Chondrocyte (in vitro differentiated cells): ENCODE measurements around the gene MRPL24. TPM values are rescaled to one million over a fixed set of nuclear protein-coding genes. Genes with fewer than 3 reads are reported as not detected.

Source experiments
- DNase-seq: peaks from one replicate; pipeline ENCODE4 v3.0.0; 2021; ENCODE audit warnings: mixed read lengths, low spot score
- H3K27ac Mint-ChIP-seq: one replicate; pipeline ENCODE4 v1.8.0; 2021; ENCODE audit warnings: mild to moderate bottlenecking, moderate library complexity, mixed read lengths; ENCODE audit not compliant: unreplicated experiment
- H3K27me3 Mint-ChIP-seq: 2 replicates; pipeline ENCODE4 v1.8.0; 2021; ENCODE audit warnings: low read depth, mixed read lengths
- H3K36me3 Mint-ChIP-seq: 2 replicates; pipeline ENCODE4 v1.8.0; 2021; ENCODE audit warnings: low read depth, mixed read lengths
- H3K4me1 Mint-ChIP-seq: 2 replicates; pipeline ENCODE4 v1.8.0; 2021; ENCODE audit warnings: low read depth, mild to moderate bottlenecking, mixed read lengths
- H3K4me3 Mint-ChIP-seq: one replicate; pipeline ENCODE4 v1.8.0; 2021; ENCODE audit warnings: mild to moderate bottlenecking, moderate library complexity, mixed read lengths; ENCODE audit not compliant: unreplicated experiment
- H3K9me3 Mint-ChIP-seq: 2 replicates; pipeline ENCODE4 v1.8.0; 2021; ENCODE audit warnings: low read depth, mixed read lengths
- CTCF ChIP-seq: fragments of 200-600 bp; sonication (generic); IDR thresholded peaks from 2 replicates; pipeline ENCODE4 v1.5.0; 2021; ENCODE audit warnings: antibody characterized with exemption, mild to moderate bottlenecking, moderate library complexity
- total RNA-seq: library from RNA; stranded (reverse); gene quantifications from 3 replicates; pipeline ENCODE4 v1.2.1, GENCODE V29; 2021

The MRPL24 gene
- total RNA-seq, 1 donor from 2014 or later = 40.3 TPM

- Mint-ChIP-seq H3K9me3 (no peaks in the 10 kb centered on the region), H3K36me3 (peaks cover 3% of the 10 kb centered on the region), H3K27ac (peak within 1 kb of the TSS; percentile 85), H3K4me1 (peaks cover 72% of the 10 kb centered on the region), H3K27me3 (no peaks in the 10 kb centered on the region), H3K4me3 (peak within 1 kb of the TSS; percentile 81)
- no peak for TF ChIP-seq CTCF
- DNase-seq = no peak
These were observed 35.5 kb downstream of the MRPL24 start, which contains the start of gene CRABP2 for GRCh38 chr1:156705321-156705917. CRABP2 (minus strand) TSS chr1:156705583; CDS start chr1:156705446, 137 bp downstream.

- no peak for DNase-seq
- Mint-ChIP-seq H3K27me3 (no peaks in the 10 kb centered on the region), H3K9me3 (no peaks in the 10 kb centered on the region), H3K4me1 (peaks cover 67% of the 10 kb centered on the region), H3K36me3 (peaks cover 4% of the 10 kb centered on the region), H3K27ac (peak overlapping the region; percentile 79), H3K4me3 (peak overlapping the region; percentile 81)
- TF ChIP-seq CTCF = no peak
These were observed 36.0 kb downstream of the MRPL24 start for GRCh38 chr1:156704930-156705320.

- TF ChIP-seq CTCF = no peak
- Mint-ChIP-seq H3K27me3 (no peaks in the 10 kb centered on the region), H3K27ac (peak overlapping the region; percentile 63), H3K4me3 (peak overlapping the region; percentile 81), H3K9me3 (no peaks in the 10 kb centered on the region), H3K36me3 (peaks cover 8% of the 10 kb centered on the region), H3K4me1 (peaks cover 60% of the 10 kb centered on the region)
- DNase-seq = no peak
These were observed 36.6 kb downstream of the MRPL24 start for GRCh38 chr1:156704166-156704711.

GRCh38 chr1:156703741-156704140, 37.1 kb downstream of the MRPL24 start:
- DNase-seq = no peak
- Mint-ChIP-seq H3K4me1 (peaks cover 55% of the 10 kb centered on the region), H3K27ac (no peak overlapping the region), H3K27me3 (no peaks in the 10 kb centered on the region), H3K4me3 (peak overlapping the region; percentile 81), H3K36me3 (peaks cover 12% of the 10 kb centered on the region), H3K9me3 (no peaks in the 10 kb centered on the region)
- TF ChIP-seq CTCF = no peak

- H3K36me3 Mint-ChIP-seq = peaks cover 14% of the 10 kb centered on the region
- H3K9me3 Mint-ChIP-seq = no peaks in the 10 kb centered on the region
- H3K27me3 Mint-ChIP-seq = no peaks in the 10 kb centered on the region
- H3K4me1 Mint-ChIP-seq = peaks cover 51% of the 10 kb centered on the region
- peak overlapping the region; percentile 81 for H3K4me3 Mint-ChIP-seq
- H3K27ac Mint-ChIP-seq = no peak overlapping the region
- no peak for DNase-seq
- TF ChIP-seq CTCF = no peak
These were observed 37.6 kb downstream of the MRPL24 start for GRCh38 chr1:156703336-156703735.
